COLO668 (cell line): ENCODE results near the gene MISP.
A peak's percentile ranks its signal among the peaks of the same experiment; 100 is the strongest.

ENCODE experiments used
- DNase-seq: peaks from one replicate; lab custom pipeline; 2025; ENCODE audit not compliant: unreplicated experiment; lab: John Stamatoyannopoulos, UW

Gene MISP

GRCh38 chr19:771332-771785, 20.4 kb downstream of the MISP start:
- peak; percentile 20 for DNase-seq

DNA sequence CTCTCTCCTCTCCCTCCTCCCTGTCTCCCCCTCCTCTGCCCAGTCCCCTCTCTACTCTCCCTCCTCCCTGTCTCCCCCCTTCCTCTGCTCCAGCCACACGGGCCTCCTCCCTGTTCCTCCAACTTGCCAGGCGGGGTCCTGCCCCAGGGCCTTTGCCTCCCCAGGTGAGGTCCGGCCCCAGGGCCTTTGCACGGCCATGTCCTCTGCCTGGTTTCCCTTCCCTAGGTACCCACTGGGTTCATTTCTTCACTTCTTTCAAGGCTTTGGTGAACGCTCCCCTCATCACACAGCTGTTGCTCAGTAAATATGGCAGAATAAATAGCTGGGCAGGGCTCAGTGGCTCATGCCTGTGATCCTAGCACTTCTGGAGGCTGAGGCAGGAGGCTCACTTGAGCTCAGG, 21.2 kb downstream of the MISP start:
- no peak for DNase-seq

DNA sequence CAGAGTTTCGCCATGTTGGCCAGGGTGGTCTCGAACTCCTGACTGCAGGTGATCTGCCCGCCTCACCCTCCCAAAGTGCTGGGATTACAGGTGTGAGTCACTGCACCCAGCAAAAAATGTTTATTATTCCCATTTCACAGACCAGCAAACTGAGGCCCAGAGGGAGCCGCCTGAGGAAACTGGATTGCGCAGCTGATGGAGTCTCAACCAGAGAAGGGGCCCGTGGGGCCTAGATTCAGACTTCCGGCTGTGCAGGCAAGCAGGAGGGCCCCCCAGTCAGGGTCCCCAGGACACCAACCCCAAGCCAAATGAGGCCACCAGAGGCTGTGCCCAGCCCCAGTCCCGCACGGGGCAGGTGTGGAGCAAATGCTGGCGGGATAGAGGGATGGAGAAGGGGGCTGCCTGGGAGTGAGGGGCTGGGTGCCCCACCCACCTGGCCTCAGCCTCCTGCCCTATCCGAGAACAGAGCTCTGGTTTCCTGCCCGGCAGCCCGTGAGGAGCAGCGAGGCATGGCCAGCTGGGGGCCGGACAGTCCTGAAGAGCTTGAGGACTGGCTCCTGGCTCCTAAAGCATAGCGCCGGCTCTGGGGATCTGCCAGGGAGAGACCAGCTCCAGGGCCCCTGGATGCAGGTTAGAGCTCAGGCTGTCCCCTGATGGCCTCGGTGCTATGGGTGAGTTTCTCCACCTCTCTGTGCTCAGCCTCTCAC, 22.0 kb downstream of the MISP start:
- DNase-seq, result peak; percentile 11

GRCh38 chr19:776549-776948, 25.6 kb downstream of the MISP start:
- no peak for DNase-seq

- no peak for DNase-seq
These were observed 28.2 kb downstream of the MISP start for GRCh38 chr19:778910-779653.

DNA sequence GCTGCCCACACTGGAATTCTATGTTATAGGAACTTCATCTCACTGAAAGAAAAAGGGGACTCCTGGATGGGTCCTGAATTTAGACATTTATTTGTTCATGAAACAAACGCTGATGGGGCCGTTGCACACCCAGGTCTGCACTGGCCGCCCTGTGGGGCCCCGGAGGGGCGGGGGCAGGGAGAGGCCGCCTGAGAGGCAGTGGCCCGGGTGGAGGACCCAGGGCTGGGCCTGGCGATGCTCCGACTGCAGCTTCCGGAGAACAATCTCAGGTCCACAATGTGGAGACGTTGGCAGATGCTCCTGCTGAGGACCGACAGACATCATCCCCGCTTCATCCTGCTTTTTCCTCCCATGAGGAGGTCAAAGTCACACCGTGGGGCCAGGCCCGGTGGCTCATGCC, 30.0 kb downstream of the MISP start:
- no peak for DNase-seq

DNA sequence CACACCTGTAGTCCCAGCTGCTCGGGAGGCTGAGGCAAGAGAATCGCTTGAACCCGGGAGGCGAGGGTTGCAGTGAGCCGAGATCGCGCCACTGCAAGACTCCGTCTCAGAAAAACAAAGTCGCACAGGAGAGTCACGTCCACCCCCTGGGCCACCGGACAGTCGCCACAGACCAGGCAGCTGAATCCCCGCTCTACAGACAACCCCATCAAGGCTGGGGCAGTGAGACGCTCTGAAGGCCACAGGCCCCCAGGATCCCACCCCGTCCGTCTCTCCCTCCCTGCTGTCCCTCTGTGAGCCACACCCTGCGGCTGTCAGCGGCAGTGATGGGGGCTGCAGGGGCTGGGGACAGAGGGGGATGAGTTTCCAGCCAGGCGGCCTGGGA, 30.9 kb downstream of the MISP start:
- no peak for DNase-seq

GRCh38 chr19:782185-782877, 31.4 kb downstream of the MISP start:
- no peak for DNase-seq

- no peak for DNase-seq
These were observed 32.2 kb downstream of the MISP start for GRCh38 chr19:782878-783668.

DNA sequence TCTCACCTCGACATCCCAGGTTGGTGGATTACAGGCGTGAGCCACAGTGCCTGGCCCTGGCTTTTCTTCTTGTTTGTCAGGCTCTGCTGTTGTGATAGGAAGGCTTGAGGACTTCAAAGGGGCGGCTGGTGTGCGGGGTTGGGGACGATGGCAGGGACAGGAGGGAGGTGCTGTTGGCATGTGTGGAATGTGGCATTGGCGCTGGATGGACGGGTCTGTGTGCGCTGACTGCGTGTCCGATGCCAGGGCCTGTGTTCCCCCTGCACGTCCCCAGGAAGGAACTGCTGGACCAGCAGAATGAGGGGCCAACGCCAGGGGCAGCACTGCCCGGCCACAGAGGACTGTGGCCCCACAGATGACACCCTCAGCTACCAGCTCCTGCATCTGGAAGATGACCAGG, 33.6 kb downstream of the MISP start:
- DNase-seq, result no peak

- DNase-seq, result no peak
These were observed 36.6 kb downstream of the MISP start for GRCh38 chr19:787536-787935.

GRCh38 chr19:788686-788982, 37.7 kb downstream of the MISP start:
- DNase-seq, result no peak

DNA sequence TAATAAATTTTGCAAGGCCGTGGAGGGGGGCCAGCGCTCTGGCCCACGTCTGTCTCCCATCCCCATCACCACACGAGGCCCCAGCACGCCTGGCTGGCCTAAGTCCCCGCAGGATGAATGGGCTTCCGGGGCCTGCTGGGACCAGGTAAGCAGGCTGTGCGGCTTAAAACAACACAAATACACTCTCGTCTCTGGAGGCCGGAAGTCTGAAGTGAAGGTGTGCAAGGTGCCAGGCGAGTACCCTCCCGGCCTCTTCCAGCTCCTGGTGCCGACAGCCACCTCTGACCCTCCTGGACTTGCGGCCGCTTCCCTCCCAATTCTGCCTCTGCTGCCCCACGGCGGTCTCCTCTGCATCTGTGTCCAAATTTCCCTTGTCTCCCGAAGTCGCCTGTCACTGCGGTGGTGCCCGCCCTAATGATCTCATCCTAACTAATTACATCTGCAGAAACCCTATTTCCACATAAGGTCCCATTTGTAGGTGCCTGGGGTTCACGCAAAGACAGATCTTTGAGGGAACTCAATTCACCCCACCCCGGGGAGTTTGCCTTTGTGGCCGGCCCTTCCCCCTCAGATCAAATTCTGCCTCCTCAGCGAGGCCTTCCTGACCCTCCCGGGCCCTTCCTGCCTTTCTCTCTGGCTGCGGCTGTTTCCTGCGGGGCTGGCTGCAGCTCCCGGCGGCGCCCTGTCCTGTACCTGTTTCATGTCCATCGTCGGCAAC, 38.2 kb downstream of the MISP start:
- peak; percentile 44 for DNase-seq

DNA sequence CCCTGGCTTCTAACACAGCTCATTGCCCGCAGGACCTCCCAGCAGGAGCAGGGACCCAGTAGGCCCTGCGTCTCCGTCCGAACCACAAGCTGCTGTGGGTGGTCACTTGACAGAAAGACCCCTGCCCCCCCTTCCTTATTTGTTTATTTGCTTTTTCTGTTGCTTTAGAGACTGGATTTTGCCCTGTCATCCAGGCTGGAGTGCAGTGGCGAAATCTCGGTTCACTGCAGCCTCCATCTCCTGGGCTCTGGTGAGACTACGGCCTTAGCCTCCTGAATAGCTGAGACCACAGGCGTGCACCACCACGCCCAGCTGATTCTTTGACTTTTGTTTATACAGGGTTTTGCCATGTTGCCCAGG, 38.8 kb downstream of the MISP start:
- DNase-seq, result no peak

DNA sequence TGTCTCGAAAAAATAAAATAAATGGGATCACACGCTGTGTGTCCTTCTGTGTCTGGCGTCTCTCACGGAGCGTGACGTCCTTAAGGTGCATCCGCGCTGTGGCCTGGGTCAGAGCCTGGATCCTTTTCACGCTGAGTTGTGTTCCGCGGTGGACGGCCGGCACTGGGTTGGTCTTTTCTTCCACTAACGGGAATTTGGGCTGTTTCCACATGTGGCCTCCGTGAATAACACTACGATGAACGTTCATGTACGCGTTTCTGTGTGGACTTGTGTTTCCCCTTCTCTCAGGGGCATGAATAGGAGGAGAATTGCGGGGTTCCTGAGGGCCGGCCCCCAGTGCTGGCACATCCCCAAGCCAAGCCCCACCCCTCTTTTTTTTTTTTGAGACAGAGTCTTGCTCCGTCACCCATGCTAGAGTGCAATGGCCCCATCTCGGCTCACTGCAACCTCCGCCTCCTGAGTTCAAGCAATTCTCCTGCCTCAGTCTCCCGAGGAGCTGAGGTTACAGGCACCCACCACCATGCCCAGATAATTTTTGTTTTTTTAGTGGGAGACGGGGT, 40.2 kb downstream of the MISP start:
- DNase-seq, result no peak

DNA sequence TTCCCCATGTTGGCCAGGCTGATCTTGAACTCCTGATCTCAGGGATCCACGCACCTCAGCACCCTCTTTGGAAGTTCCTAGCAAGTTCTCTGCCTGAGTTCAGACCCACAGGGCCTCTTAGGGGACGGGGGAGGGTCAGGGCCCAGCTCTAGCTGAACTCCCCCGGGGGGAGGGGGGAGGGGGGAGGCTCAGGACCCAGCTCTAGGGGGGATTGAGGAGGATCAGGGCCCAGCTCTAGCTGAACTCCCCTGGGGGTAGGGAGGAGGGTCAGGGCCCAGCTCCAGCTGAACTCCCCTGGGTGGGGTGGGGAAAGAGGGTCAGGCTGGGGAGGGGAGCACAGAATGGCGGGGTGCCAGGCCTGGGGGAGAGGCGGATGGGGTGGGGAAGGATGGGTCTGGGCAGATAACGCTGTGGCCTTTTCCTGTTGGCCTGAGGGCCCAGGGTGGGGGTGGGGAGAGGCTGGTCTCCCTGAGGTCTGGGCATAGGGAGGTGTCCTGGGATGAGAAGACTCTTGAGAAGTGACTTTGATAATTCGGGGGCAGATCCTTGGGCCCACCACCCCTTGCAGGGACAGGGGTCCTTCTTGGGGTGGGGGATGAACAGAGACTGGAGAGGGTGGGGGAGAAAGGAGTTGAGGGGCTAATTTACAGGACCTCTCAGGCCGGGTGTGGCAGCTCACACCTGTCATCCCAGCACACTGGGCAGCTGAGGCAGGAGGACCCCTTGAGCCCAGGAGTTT, 40.8 kb downstream of the MISP start:
- no peak for DNase-seq

GRCh38 chr19:792306-792885, 41.5 kb downstream of the MISP start:
- DNase-seq, result no peak

DNA sequence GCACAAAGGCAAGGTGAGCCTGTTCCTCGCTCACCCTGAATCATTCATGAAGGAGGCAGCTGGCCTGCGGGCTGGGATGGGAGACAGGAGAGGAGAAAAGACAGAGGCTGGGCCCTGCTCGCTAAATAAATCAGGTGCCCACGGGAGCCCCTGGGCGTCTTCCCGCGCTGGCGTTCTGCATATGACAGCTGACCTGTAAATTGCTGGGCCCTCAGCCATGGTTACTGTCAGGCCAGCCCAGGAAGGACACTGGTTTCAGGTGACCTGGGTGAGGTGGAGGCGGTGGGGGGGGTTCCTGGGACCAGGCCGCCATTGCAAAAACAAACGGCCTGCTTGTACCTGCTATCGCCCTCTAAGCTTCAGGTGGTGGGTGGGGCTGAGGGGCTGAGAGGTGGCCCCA, 42.9 kb downstream of the MISP start:
- DNase-seq, result no peak

DNA sequence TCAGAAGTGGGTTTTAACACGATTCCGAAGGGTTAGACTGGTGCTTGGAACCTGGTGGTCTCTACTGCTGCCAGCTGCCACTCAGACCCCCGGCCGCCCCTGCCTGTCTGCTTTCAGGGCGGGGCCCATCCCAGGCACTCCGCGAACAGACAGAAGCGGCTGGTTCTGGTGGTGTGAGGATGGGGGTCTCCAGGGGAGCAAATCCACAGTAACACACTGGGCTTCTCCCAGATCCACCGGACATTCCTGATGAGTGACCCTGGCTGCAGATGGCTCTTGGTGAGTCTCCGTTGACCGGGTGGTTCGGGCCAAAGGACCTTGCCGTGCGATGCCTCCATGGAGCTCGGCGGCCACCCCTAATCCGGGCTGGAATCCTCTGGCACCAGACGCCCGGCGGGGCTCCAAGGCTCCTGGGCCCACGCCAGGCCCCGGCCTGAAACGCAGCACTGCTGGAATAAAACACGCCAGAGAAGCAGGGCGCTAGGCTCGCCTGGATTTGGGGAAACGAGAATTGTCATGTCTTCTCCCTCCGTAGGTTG, 44.2 kb downstream of the MISP start:
- no peak for DNase-seq
